H1 (cell line): Measurements from ENCODE around the gene BRD1. TPM values are rescaled to one million over a fixed set of nuclear protein-coding genes. Genes with fewer than 3 reads are reported as not detected.

ENCODE experiments used
- CTCF ChIA-PET: fragments of 300-600 bp; sonication (Branson Sonifier 250); formaldehyde crosslinking; loops from one replicate; lab custom pipeline; 2021; ENCODE audit not compliant: partially characterized antibody; lab: Charles Lee
- POLR2A ChIA-PET: fragments of 300-600 bp; sonication (Branson Sonifier 250); formaldehyde crosslinking; loops from one replicate; lab custom pipeline; 2021; ENCODE audit warnings: inconsistent platforms; ENCODE audit not compliant: partially characterized antibody; lab: Charles Lee
- DNase-seq, 2 experiments: peaks; one replicate each; pipeline versions ENCODE4 v3.0.0 to v3.0.0-alpha.2; 2010 to 2022; ENCODE audit warnings: low spot score in 2 of 2, low read depth in 1 of 2, mixed read lengths in 1 of 2
- FAIRE-seq: peaks from 2 replicates; lab custom pipeline; 2011; peaks lifted over from hg19 to GRCh38; lab: Jason Lieb, UNC
- H2AFZ ChIP-seq: 2 replicates; pipeline ENCODE4 v1.8.1; 2012; ENCODE audit warnings: low read length, inconsistent platforms
- H2AK5ac ChIP-seq: 2 replicates; pipeline ENCODE4 v1.6.1; 2013; ENCODE audit warnings: low read depth, low read length
- H2BK120ac ChIP-seq: replicated peaks from 2 replicates; pipeline ENCODE3; 2013; ENCODE audit warnings: low read depth, low read length, inconsistent platforms
- H2BK12ac ChIP-seq: 2 replicates; pipeline ENCODE4 v1.6.1; 2013; ENCODE audit warnings: low read depth, low read length
- H2BK15ac ChIP-seq: 2 replicates; pipeline ENCODE4 v1.6.1; 2013; ENCODE audit warnings: low read length
- H2BK20ac ChIP-seq: 2 replicates; pipeline ENCODE4 v1.6.1; 2013; ENCODE audit warnings: low read length
- H2BK5ac ChIP-seq: 2 replicates; pipeline ENCODE4 v1.6.1; 2013; ENCODE audit warnings: low read depth, low read length
- H3K14ac ChIP-seq: 2 replicates; pipeline ENCODE4 v1.6.1; 2013; ENCODE audit warnings: inconsistent platforms; ENCODE audit not compliant: insufficient read length
- H3K18ac ChIP-seq: 2 replicates; pipeline ENCODE4 v1.6.1; 2013; ENCODE audit warnings: low read length; ENCODE audit errors: extremely low read depth
- H3K23ac ChIP-seq: 2 replicates; pipeline ENCODE4 v1.6.1; 2013; ENCODE audit warnings: inconsistent platforms; ENCODE audit not compliant: insufficient read length
- H3K23me2 ChIP-seq: 2 replicates; pipeline ENCODE4 v1.6.1; 2013; ENCODE audit warnings: low read depth, low read length
- H3K27ac ChIP-seq: 2 replicates; pipeline ENCODE4 v1.6.1; 2011; ENCODE audit warnings: low read depth, low read length, inconsistent platforms
- H3K27me3 ChIP-seq, 4 experiments: replicated peaks in 1 of 4; 1 replicate in 1 of 4; 2 replicates in 3 of 4; pipeline versions ENCODE4 v1.6.1 to v1.8.1; 2011 to 2013; ENCODE audit warnings: low read length in 3 of 4, mild to moderate bottlenecking in 3 of 4, inconsistent platforms in 2 of 4, mixed read lengths in 2 of 4, moderate library complexity in 1 of 4; ENCODE audit not compliant: control insufficient read depth in 3 of 4, insufficient read depth in 3 of 4; ENCODE audit errors: extremely low read depth in 1 of 4
- H3K36me3 ChIP-seq, 4 experiments: 2 replicates each; pipeline versions ENCODE4 v1.6.1 to v1.8.1; 2011 to 2013; ENCODE audit warnings: mild to moderate bottlenecking in 4 of 4, low read length in 3 of 4, moderate library complexity in 2 of 4, control low read depth in 1 of 4, inconsistent platforms in 1 of 4; ENCODE audit not compliant: insufficient read depth in 4 of 4, control insufficient read depth in 2 of 4
- H3K4ac ChIP-seq: replicated peaks from 2 replicates; pipeline ENCODE3; 2013; ENCODE audit warnings: low read length, low read depth, mixed read lengths, inconsistent platforms; ENCODE audit not compliant: insufficient read length
- H3K4me1 ChIP-seq, 4 experiments: replicated peaks in 1 of 4; 1 replicate in 1 of 4; 2 replicates in 3 of 4; pipeline versions ENCODE4 v1.6.1 to v1.8.1; 2011 to 2013; ENCODE audit warnings: low read length in 3 of 4, inconsistent platforms in 2 of 4, mixed read lengths in 1 of 4; ENCODE audit not compliant: insufficient read depth in 4 of 4, control insufficient read depth in 3 of 4
- H3K4me2 ChIP-seq, 2 experiments: 2 replicates each; pipeline versions ENCODE4 v1.6.1 to v1.8.1; 2011 to 2013; ENCODE audit warnings: low read depth in 2 of 2, low read length in 2 of 2, control low read depth in 1 of 2, inconsistent platforms in 1 of 2, mild to moderate bottlenecking in 1 of 2; ENCODE audit not compliant: insufficient read depth in 1 of 2
- H3K4me3 ChIP-seq, 4 experiments: fragments of 200-600, 300-600 bp in 1 of 4; sonication (generic), shearing (Covaris generic), sonication (Bioruptor Twin) in 1 of 4; 2 replicates each; pipeline versions ENCODE4 v1.5.1 to v1.8.1; 2011 to 2016; ENCODE audit warnings: low read length in 4 of 4, low read depth in 3 of 4, control low read depth in 2 of 4, inconsistent platforms in 2 of 4, mild to moderate bottlenecking in 2 of 4, mixed read lengths in 1 of 4, moderate library complexity in 1 of 4; ENCODE audit not compliant: insufficient read depth in 2 of 4; ENCODE audit errors: extremely low read depth in 1 of 4
- H3K56ac ChIP-seq: replicated peaks from 2 replicates; pipeline ENCODE3; 2013; ENCODE audit warnings: low read depth, mild to moderate bottlenecking, mixed read lengths, low read length, inconsistent platforms; ENCODE audit not compliant: insufficient read length
- H3K79me1 ChIP-seq: 2 replicates; pipeline ENCODE4 v1.6.1; 2013; ENCODE audit warnings: low read depth, low read length, control low read depth
- H3K79me2 ChIP-seq, 2 experiments: 2 replicates each; pipeline versions ENCODE4 v1.6.1 to v1.8.1; 2012 to 2013; ENCODE audit warnings: low read length in 2 of 2, mild to moderate bottlenecking in 2 of 2, inconsistent platforms in 1 of 2; ENCODE audit not compliant: insufficient read depth in 2 of 2, control insufficient read depth in 1 of 2
- H3K9ac ChIP-seq, 4 experiments: replicated peaks in 1 of 4; 1 replicate in 1 of 4; 2 replicates in 3 of 4; pipeline versions ENCODE4 v1.6.1 to v1.8.1; 2011 to 2013; ENCODE audit warnings: low read depth in 3 of 4, low read length in 3 of 4, control low read depth in 2 of 4, mild to moderate bottlenecking in 2 of 4, moderate library complexity in 2 of 4, inconsistent platforms in 1 of 4; ENCODE audit errors: extremely low read depth in 1 of 4
- H3K9me3 ChIP-seq, 2 experiments: 2 replicates each; pipeline versions ENCODE4 v1.6.1 to v1.8.1; 2012 to 2013; ENCODE audit warnings: mild to moderate bottlenecking in 2 of 2, moderate library complexity in 2 of 2, control low read depth in 1 of 2, inconsistent platforms in 1 of 2, low read depth in 1 of 2, low read length in 1 of 2, mixed read lengths in 1 of 2; ENCODE audit not compliant: insufficient read depth in 2 of 2
- H4K20me1 ChIP-seq, 2 experiments: replicated peaks in 1 of 2; 2 replicates each; pipeline versions ENCODE3 to v1.8.1; 2011 to 2013; ENCODE audit warnings: inconsistent platforms in 2 of 2, low read length in 2 of 2, mild to moderate bottlenecking in 1 of 2; ENCODE audit not compliant: insufficient read depth in 2 of 2, control insufficient read depth in 1 of 2
- H4K5ac ChIP-seq: 2 replicates; pipeline ENCODE4 v1.6.1; 2013; ENCODE audit warnings: low read length, low read depth, mixed read lengths, inconsistent platforms; ENCODE audit not compliant: insufficient read length
- H4K8ac ChIP-seq: 2 replicates; pipeline ENCODE4 v1.8.0; 2013; ENCODE audit warnings: mild to moderate bottlenecking, moderate library complexity, low read length, inconsistent platforms; ENCODE audit not compliant: insufficient read depth; ENCODE audit errors: extremely low read depth
- H4K91ac ChIP-seq: replicated peaks from 2 replicates; pipeline ENCODE3; 2013; ENCODE audit warnings: low read length, mixed read lengths, inconsistent platforms; ENCODE audit not compliant: insufficient read length
- KDM5A ChIP-seq: fragments of 200-600 bp; IDR thresholded peaks from 2 replicates; pipeline ENCODE4 v1.7.1; 2012; ENCODE audit warnings: mild to moderate bottlenecking, low read length, inconsistent platforms, mixed read lengths
- SIX5 ChIP-seq: IDR thresholded peaks from 2 replicates; pipeline ENCODE4 v1.6.1; 2011; ENCODE audit warnings: mild to moderate bottlenecking, low read depth, low read length
- WGBS, 2 experiments: shearing (Covaris generic) in 1 of 2; methylation state at CpG; one replicate each; pipeline versions ENCODE4 v1.1.6 to v1.1.7; 2013 to 2015; ENCODE audit warnings: low lambda C conversion rate in 2 of 2, mixed read lengths in 2 of 2, inconsistent platforms in 1 of 2, low coverage in 1 of 2, missing lambda C conversion rate in 1 of 2; ENCODE audit not compliant: insufficient replicate concordance in 2 of 2, insufficient coverage in 1 of 2, insufficient read length in 1 of 2; ENCODE audit errors: extremely low coverage in 1 of 2, missing lambda C conversion rate in 1 of 2; 5-methylcytosine and 5-hydroxymethylcytosine counted together
- polyA plus RNA-seq, 7 experiments: library from polyadenylated mRNA; depleted of rRNA in 3 of 7; stranded (reverse) in 5 of 7; unstranded in 2 of 7; fragments of >200 nt in 5 of 7; fragments of 200-250 nt in 2 of 7; gene quantifications; 1 replicate in 5 of 7; 2 replicates in 1 of 7; 4 replicates in 1 of 7; pipeline versions ENCODE4 v1.2.1 to v1.2.3, GENCODE V29; 2011 to 2013; ENCODE audit warnings: missing spikeins in 2 of 7, mixed read lengths in 2 of 7
- total RNA-seq: library from RNA; stranded (reverse); fragmentation: NEBNext Ultra II Directional; extraction: Animal tissue kit (Norgen Biotek cat#: 25700); gene quantifications from 2 replicates; pipeline ENCODE4 v1.2.1, GENCODE V29; 2021

BRD1 gene
- total and polyA plus RNA-seq, 2 of the 8 experiments (the other 6 are each of a cell fraction or from before 2014, with no cell fraction given): 6.8 to 34.0 TPM

- Histone ChIP-seq H3K79me2 (no peaks in the 10 kb centered on the region), H3K36me3 (no peaks in the 10 kb centered on the region), H3K9me3 (peaks cover 0 to under 1% of the 10 kb centered on the region in 2 experiments; a peak in 1 of 4 replicates), H2BK15ac (0 out of 2 replicates have a peak overlapping the region, but pooled peaks have one; percentile 72), H3K18ac (peak overlapping the region; percentile 34; the same call in 1 of the 2 replicates), H3K23ac (no peak overlapping the region), H2AK5ac (0 out of 2 replicates have a peak overlapping the region, but pooled peaks have one; percentile 16), H4K5ac (no peak overlapping the region), H3K23me2 (no peaks in the 10 kb centered on the region), H4K20me1 (no peaks in the 10 kb centered on the region), H3K4me2 (no peak overlapping the region), H2BK5ac (peak overlapping the region; percentile 99), H3K79me1 (no peaks in the 10 kb centered on the region), H2BK20ac (peak overlapping the region; percentile 77; the same call in 1 of the 2 replicates), H3K56ac (no peak overlapping the region), H4K91ac (peak overlapping the region; percentile 96), H3K4ac (peak overlapping the region; percentile 90), H3K14ac (no peak overlapping the region), H3K4me3 (no peak overlapping the region), H2BK12ac (peak overlapping the region; percentile 77; the same call in 1 of the 2 replicates), H3K27me3 (no peaks in the 10 kb centered on the region), H4K8ac (peak overlapping the region; percentile 87), H2AFZ (peak overlapping the region; percentile 71), H3K27ac (no peak overlapping the region), H2BK120ac (peak overlapping the region; percentile 89), H3K4me1 (no peaks in the 10 kb centered on the region), H3K9ac (no peak overlapping the region)
- FAIRE-seq (no peak), DNase-seq (no peak)
- ChIA-PET CTCF (interaction anchor here (1.0 to 1.3 kb wide), 2 partner anchors 20 to 170 kb away, joined by 3 to 4 read pairs; no protein-coding TSS in a partner anchor), POLR2A (interaction anchor here (1.2 kb wide), 1 partner anchor 11 kb away, joined by 3 read pairs; no protein-coding TSS in a partner anchor)
- WGBS, 2 experiments: 91% methylated on average over 13 of the region's 13 CpGs; no CpG with 5 or more reads in 1 of the 2 experiments
- no peak for TF ChIP-seq KDM5A
- no peak for TF ChIP-seq SIX5
These were observed 66.8 kb downstream of the BRD1 start for GRCh38 chr22:49760630-49761571.
